IPS-18a (cell line): Measurements from ENCODE around the gene TCEA3.

Source experiments
- H3K27ac ChIP-seq: one replicate; pipeline ENCODE4 v1.5.1; 2013; ENCODE audit warnings: low read length
- H3K27me3 ChIP-seq: one replicate; pipeline ENCODE4 v1.6.1; 2013; ENCODE audit warnings: mild to moderate bottlenecking, low read length; ENCODE audit not compliant: control insufficient read depth, insufficient read depth
- H3K36me3 ChIP-seq: one replicate; pipeline ENCODE4 v1.6.1; 2013; ENCODE audit warnings: low read depth, low read length; ENCODE audit not compliant: control insufficient read depth
- H3K4me1 ChIP-seq: one replicate; pipeline ENCODE4 v1.6.1; 2013; ENCODE audit warnings: low read depth, low read length; ENCODE audit not compliant: control insufficient read depth
- H3K4me3 ChIP-seq: one replicate; pipeline ENCODE4 v1.5.1; 2013; ENCODE audit warnings: low read length
- H3K9ac ChIP-seq: one replicate; pipeline ENCODE4 v1.6.1; 2013; ENCODE audit warnings: mild to moderate bottlenecking, low read length, moderate library complexity
- H3K9me3 ChIP-seq: one replicate; pipeline ENCODE4 v1.6.1; 2013; ENCODE audit warnings: low read depth, low read length; ENCODE audit not compliant: control insufficient read depth

Gene TCEA3

DNA sequence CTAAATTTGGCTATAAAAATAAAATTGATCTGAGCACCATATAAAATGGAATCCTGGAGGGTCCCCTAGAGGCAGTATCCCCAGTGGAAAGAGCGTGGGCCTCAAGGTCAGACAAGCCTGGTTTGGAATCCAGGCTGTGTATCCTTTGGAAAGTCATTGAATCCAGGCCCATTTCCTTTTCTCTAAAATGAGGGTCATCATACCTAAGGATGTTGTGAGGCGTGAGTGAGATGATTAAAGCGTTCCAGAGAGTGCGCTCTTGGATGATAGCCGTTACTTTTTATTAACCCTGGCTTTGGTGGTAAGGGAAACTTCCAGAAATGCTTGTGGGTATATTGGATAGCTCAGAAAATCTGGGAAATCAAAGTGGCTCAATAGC lies 54.2 kb downstream of the TCEA3 start:
- Histone ChIP-seq H3K4me3 (no peak overlapping the region), H3K9me3 (no peaks in the 10 kb centered on the region), H3K9ac (no peak overlapping the region), H3K27ac (no peak overlapping the region), H3K4me1 (peaks cover 19% of the 10 kb centered on the region), H3K27me3 (peaks cover 89% of the 10 kb centered on the region), H3K36me3 (no peaks in the 10 kb centered on the region)

DNA sequence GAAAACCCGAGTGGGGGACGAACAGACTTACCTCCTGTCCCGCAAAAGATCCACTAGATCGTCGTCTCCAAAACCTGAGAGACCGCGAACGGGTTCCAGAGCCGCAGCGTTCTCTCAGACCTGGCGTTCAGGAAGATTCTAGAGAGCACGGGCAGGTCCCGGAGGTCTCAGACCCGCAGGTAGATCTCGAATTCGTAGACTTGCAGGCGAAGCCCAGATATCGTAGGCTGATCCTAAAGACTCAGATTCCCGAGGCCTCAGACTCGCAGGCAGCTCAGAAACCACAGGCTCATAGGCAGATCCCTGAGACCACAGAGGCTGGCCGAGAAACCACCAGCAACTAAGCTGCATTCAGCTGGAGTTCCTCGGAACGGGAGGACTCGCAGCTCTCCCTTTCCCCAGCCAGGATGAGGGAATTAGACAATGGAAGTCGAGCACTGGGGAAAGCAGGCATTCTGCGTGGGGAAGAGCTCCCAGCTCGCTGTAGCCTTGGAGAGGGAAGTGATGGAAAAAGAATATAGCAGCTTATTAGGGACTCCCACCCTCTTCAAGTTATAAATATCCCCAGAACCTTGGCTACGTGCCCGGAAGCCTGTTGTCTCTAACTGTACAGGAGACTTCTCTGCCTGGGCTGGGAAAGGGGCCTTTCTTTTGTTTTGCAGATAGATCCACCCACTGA lies 55.1 kb downstream of the TCEA3 start, which contains the start of gene ZNF436:
Gene ZNF436 (minus strand): TSS at position 502 of the 679 bp plus-strand sequence. CDS start 1,831 bp downstream, outside the sequence.
- peaks cover 19% of the 10 kb centered on the region for H3K4me1 ChIP-seq
- H3K36me3 ChIP-seq: no peaks in the 10 kb centered on the region
- no peaks in the 10 kb centered on the region for H3K9me3 ChIP-seq
- H3K27me3 ChIP-seq: peaks cover 87% of the 10 kb centered on the region
- H3K4me3 ChIP-seq: peak within 1 kb of the TSS; percentile 97
- H3K27ac ChIP-seq: no peak within 1 kb of the TSS
- peak within 1 kb of the TSS; percentile 66 for H3K9ac ChIP-seq

- Histone ChIP-seq H3K9me3 (no peaks in the 10 kb centered on the region), H3K27me3 (peaks cover 86% of the 10 kb centered on the region), H3K9ac (peak overlapping the region; percentile 66), H3K27ac (peak overlapping the region; percentile 80), H3K36me3 (no peaks in the 10 kb centered on the region), H3K4me3 (peak overlapping the region; percentile 97), H3K4me1 (peaks cover 17% of the 10 kb centered on the region)
Observed at GRCh38 chr1:23368562-23369334, 55.8 kb downstream of the TCEA3 start.

DNA sequence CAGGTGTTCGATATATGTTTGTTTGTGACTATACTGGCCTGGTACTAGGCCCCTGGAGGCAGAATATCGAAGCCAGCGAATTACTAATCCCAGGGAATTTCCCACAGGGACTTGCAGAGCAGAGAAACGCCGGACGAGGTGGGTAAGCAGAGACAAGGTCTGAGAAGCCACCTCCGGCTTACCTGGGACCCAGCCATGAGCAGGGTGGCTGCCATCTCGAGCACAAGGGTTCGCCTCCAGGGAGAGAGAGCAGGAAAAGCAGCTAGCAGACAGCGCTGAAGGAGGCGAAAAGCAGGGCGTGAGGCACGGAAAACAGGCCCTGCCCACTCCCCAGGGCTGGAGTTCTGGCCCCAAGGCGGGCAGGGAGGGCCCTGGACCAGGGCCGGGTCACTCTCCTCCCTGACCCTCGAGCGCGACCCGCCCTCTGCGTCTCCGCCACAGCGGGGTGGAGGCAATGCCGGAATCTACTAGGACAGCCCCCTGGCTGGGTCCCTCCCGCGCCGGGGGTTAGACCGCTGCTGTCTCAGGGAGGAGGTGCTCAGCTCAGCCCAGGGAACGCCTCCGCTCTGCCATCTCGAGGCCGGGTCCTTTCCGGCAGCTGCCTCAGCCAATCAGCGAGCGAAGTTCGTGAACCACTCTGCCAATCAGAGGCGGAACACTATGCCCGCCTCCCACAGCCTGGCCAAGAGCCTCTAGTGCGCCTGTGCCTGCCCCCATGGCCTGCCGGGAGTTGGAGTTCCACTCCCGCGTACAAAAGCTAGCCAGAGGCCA lies 56.6 kb downstream of the TCEA3 start:
- peak overlapping the region; percentile 66 for H3K9ac ChIP-seq
- H3K27me3 ChIP-seq: peaks cover 86% of the 10 kb centered on the region
- no peaks in the 10 kb centered on the region for H3K36me3 ChIP-seq
- H3K27ac ChIP-seq: peak overlapping the region; percentile 80
- H3K4me3 ChIP-seq: peak overlapping the region; percentile 97
- peaks cover 17% of the 10 kb centered on the region for H3K4me1 ChIP-seq
- peaks cover 2% of the 10 kb centered on the region for H3K9me3 ChIP-seq

GRCh38 chr1:23367451-23367790 lies 57.1 kb downstream of the TCEA3 start:
- Histone ChIP-seq H3K4me1 (peaks cover 17% of the 10 kb centered on the region), H3K9ac (no peak overlapping the region), H3K27me3 (peaks cover 86% of the 10 kb centered on the region), H3K4me3 (peak overlapping the region; percentile 97), H3K36me3 (peaks cover under 1% of the 10 kb centered on the region), H3K27ac (no peak overlapping the region), H3K9me3 (peaks cover 7% of the 10 kb centered on the region)

DNA sequence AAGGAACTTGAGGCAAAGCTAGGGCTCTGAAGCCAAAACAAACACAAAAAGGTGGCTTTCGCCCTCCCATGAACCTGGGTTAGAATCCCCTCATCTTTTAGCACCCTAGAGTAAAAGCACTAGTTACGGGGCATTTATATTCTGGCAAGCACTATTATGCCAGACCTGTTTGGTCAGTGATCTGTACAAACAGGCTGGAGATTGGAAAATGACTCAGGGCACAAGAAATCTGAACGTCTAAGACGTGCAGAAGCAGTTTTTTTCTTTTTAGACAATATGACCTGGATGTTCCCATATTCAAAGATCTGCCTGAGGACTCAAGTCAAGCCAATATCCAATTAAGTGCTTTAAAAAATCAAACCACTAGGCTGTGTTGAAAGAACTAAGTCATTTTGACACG lies 58.0 kb downstream of the TCEA3 start:
- Histone ChIP-seq H3K9me3 (peaks cover 16% of the 10 kb centered on the region), H3K36me3 (peaks cover 3% of the 10 kb centered on the region), H3K9ac (no peak overlapping the region), H3K4me1 (peaks cover 17% of the 10 kb centered on the region), H3K4me3 (no peak overlapping the region), H3K27ac (no peak overlapping the region), H3K27me3 (peaks cover 86% of the 10 kb centered on the region)

GRCh38 chr1:23366146-23366545 lies 58.4 kb downstream of the TCEA3 start:
- peaks cover 86% of the 10 kb centered on the region for H3K27me3 ChIP-seq

DNA sequence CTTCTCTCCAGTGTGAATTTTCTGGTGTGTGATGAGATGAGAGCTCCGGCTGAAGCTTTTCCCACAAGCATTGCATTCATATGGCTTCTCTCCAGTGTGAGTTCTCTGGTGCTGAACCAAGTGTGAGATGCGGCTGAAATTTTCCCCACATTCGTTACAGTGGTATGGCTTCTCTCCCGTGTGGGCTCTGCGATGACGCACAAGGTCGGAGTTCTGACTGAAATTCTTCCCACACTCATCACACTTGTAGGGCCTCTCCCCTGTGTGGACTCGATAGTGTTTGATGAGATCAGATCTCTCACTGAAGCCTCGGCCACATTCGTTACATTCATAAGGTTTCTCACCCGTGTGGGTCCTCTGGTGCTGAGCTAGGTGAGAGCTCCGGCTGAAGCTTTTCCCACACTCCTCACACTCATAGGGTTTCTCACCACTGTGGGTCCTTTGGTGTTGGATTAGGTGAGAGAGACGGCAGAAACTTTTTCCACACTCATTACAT lies 62.3 kb downstream of the TCEA3 start:
- H3K9me3 ChIP-seq: peaks cover 36% of the 10 kb centered on the region
- H3K27ac ChIP-seq: no peak overlapping the region
- H3K4me1 ChIP-seq: no peaks in the 10 kb centered on the region
- H3K36me3 ChIP-seq: peaks cover 3% of the 10 kb centered on the region
- H3K9ac ChIP-seq: no peak overlapping the region
- no peak overlapping the region for H3K4me3 ChIP-seq
- peaks cover 94% of the 10 kb centered on the region for H3K27me3 ChIP-seq

More at GRCh38 chr1:23366146-23366545, 58.4 kb downstream of the TCEA3 start:
- Histone ChIP-seq H3K27ac (no peak overlapping the region), H3K9me3 (peaks cover 20% of the 10 kb centered on the region), H3K4me3 (no peak overlapping the region), H3K4me1 (peaks cover 14% of the 10 kb centered on the region), H3K9ac (no peak overlapping the region), H3K36me3 (peaks cover 3% of the 10 kb centered on the region)

GRCh38 chr1:23358310-23358875 lies 66.2 kb downstream of the TCEA3 start:
- H3K36me3 ChIP-seq: peaks cover 3% of the 10 kb centered on the region
- H3K27me3 ChIP-seq: peaks cover 100% of the 10 kb centered on the region
- no peaks in the 10 kb centered on the region for H3K4me1 ChIP-seq
- H3K9ac ChIP-seq: no peak overlapping the region
- no peak overlapping the region for H3K27ac ChIP-seq
- H3K9me3 ChIP-seq: peaks cover 36% of the 10 kb centered on the region
- H3K4me3 ChIP-seq: no peak overlapping the region

GRCh38 chr1:23357138-23357908 lies 67.2 kb downstream of the TCEA3 start:
- Histone ChIP-seq H3K4me3 (no peak overlapping the region), H3K36me3 (peaks cover 2% of the 10 kb centered on the region), H3K9me3 (peaks cover 28% of the 10 kb centered on the region), H3K27me3 (peaks cover 100% of the 10 kb centered on the region), H3K9ac (no peak overlapping the region), H3K4me1 (no peaks in the 10 kb centered on the region), H3K27ac (no peak overlapping the region)
